ENCODE measurements around the gene SFRP2.
A peak's percentile ranks its signal among the peaks of the same experiment; 100 is the strongest.

Gene SFRP2

GRCh38 chr4:153825126-153825525 lies 36.2 kb upstream of the SFRP2 start:
- H3K4me1 ChIP-seq (ENCODE audit: control insufficient read depth, insufficient read depth, low read length) = no peaks in the 10 kb centered on the region
- H3K4me3 ChIP-seq (ENCODE audit: low read depth, low read length) = no peak overlapping the region
- ChIA-PET CTCF (no interaction called here), POLR2A (no interaction called here)
- TF ChIP-seq ZNF792 (tag by site-specific recombination; IDR thresholded peaks at IDR 0.05) (no peak), ZNF521 (tag by site-specific recombination; IDR thresholded peaks at IDR 0.05) (no peak), ZNF248 (tag by site-specific recombination; IDR thresholded peaks at IDR 0.05) (no peak)
- H3K27ac ChIP-seq (ENCODE audit: extremely low read depth, low read depth, low read length) = no peak overlapping the region
- H3K9me3 ChIP-seq (ENCODE audit: control insufficient read depth, insufficient read depth, low read depth, low read length) = no peaks in the 10 kb centered on the region
- no peaks in the 10 kb centered on the region for H3K36me3 ChIP-seq (ENCODE audit: control insufficient read depth in 2 of 2, insufficient read depth in 1 of 2, low read length in 2 of 2)

- no peak overlapping the region for H3K4me3 ChIP-seq (ENCODE audit: low read depth, low read length)
- H3K9me3 ChIP-seq (ENCODE audit: control insufficient read depth, insufficient read depth, low read depth, low read length) = no peaks in the 10 kb centered on the region
- H3K4me1 ChIP-seq (ENCODE audit: control insufficient read depth, insufficient read depth, low read length) = no peaks in the 10 kb centered on the region
- no peak for TF ChIP-seq ZNF354C (tag by site-specific recombination; IDR thresholded peaks at IDR 0.05; ENCODE audit: borderline replicate concordance, low read depth)
- TF ChIP-seq ZNF843 (tag by site-specific recombination; IDR thresholded peaks at IDR 0.05) = no peak
- no peak for TF ChIP-seq ZNF623 (tag by site-specific recombination; IDR thresholded peaks at IDR 0.05)
- no peak for TF ChIP-seq ZNF514 (tag by site-specific recombination; IDR thresholded peaks at IDR 0.05)
- no peak for TF ChIP-seq KLF10 (tag by site-specific recombination; IDR thresholded peaks at IDR 0.05)
- no peak for TF ChIP-seq ZNF121 (tag by site-specific recombination; IDR thresholded peaks at IDR 0.05)
- no peak for TF ChIP-seq PRDM6 (tag by site-specific recombination; IDR thresholded peaks at IDR 0.05)
- no peak for TF ChIP-seq ZNF600 (tag by site-specific recombination; IDR thresholded peaks at IDR 0.05)
- TF ChIP-seq ZSCAN30 (tag by site-specific recombination; IDR thresholded peaks at IDR 0.05) = no peak
- no peak for TF ChIP-seq ZNF37A (tag by site-specific recombination; IDR thresholded peaks at IDR 0.05)
- no peak for TF ChIP-seq ZNF10 (tag by site-specific recombination; IDR thresholded peaks at IDR 0.05)
- ChIA-PET POLR2A (no interaction called here), CTCF (no interaction called here)
- H3K36me3 ChIP-seq (ENCODE audit: control insufficient read depth in 2 of 2, insufficient read depth in 1 of 2, low read length in 2 of 2) = no peaks in the 10 kb centered on the region
- H3K27ac ChIP-seq (ENCODE audit: extremely low read depth, low read depth, low read length) = no peak overlapping the region
These were observed 35.6 kb upstream of the SFRP2 start for GRCh38 chr4:153824501-153824900.

- ChIA-PET CTCF (no interaction called here), POLR2A (no interaction called here)
- Histone ChIP-seq H3K4me1 (ENCODE audit: control insufficient read depth, insufficient read depth, low read length) (no peaks in the 10 kb centered on the region), H3K27ac (ENCODE audit: extremely low read depth, low read depth, low read length) (no peak overlapping the region), H3K4me3 (ENCODE audit: low read depth, low read length) (no peak overlapping the region), H3K36me3 (ENCODE audit: control insufficient read depth in 2 of 2, insufficient read depth in 1 of 2, low read length in 2 of 2) (no peaks in the 10 kb centered on the region), H3K9me3 (ENCODE audit: control insufficient read depth, insufficient read depth, low read depth, low read length) (no peaks in the 10 kb centered on the region)
- TF ChIP-seq SCRT2 (tag by site-specific recombination; IDR thresholded peaks at IDR 0.05) (peak; percentile 78), SALL2 (tag by site-specific recombination; IDR thresholded peaks at IDR 0.05; ENCODE audit: borderline replicate concordance) (no peak), SCRT1 (tag by site-specific recombination; IDR thresholded peaks at IDR 0.05; ENCODE audit: borderline replicate concordance) (peak; percentile 53; the same call in 1 of the 2 replicates), ZNF324 (tag by site-specific recombination; IDR thresholded peaks at IDR 0.05) (no peak), ZNF112 (tag by site-specific recombination; IDR thresholded peaks at IDR 0.05) (no peak), TRIM28 (IDR thresholded peaks at IDR 0.05; ENCODE audit: borderline replicate concordance, low read length) (no peak), ZNF629 (tag by site-specific recombination; IDR thresholded peaks at IDR 0.05) (no peak), ZNF211 (tag by site-specific recombination; IDR thresholded peaks at IDR 0.05; ENCODE audit: low read depth) (no peak)
These were observed 34.6 kb upstream of the SFRP2 start for GRCh38 chr4:153823483-153823882.
